Activated T-helper 1 cell treated with anti-CD3 and anti-CD28 coated beads, Interleukin-12 subunit alpha, Interleukin-12 subunit beta, Interleukin-2, Interleukin-4 antibody, amounts not matched to agents 30 ng/mL and 10 ng/mL and 1 ng/mL, durations not matched to agents 14 hours and 24 hours and 36 hours (primary cell): ENCODE measurements around the gene KCNQ1. TPM values are rescaled to one million over a fixed set of nuclear protein-coding genes. Genes with fewer than 3 reads are reported as not detected.

Experiments
- DNase-seq: peaks from one replicate; pipeline ENCODE4 v3.0.0; 2021; ENCODE audit warnings: low spot score
- H3K27ac Mint-ChIP-seq: one replicate; pipeline ENCODE4 v1.8.0; 2021; ENCODE audit warnings: mild to moderate bottlenecking, mixed read lengths
- H3K27me3 Mint-ChIP-seq: one replicate; pipeline ENCODE4 v1.8.0; 2022; ENCODE audit warnings: mild to moderate bottlenecking, moderate library complexity, mixed read lengths; ENCODE audit not compliant: insufficient read depth
- H3K36me3 Mint-ChIP-seq: one replicate; pipeline ENCODE4 v1.8.0; 2021; ENCODE audit warnings: low read depth, mixed read lengths
- H3K4me1 Mint-ChIP-seq: one replicate; pipeline ENCODE4 v1.8.0; 2021; ENCODE audit warnings: low read depth, mixed read lengths
- H3K4me3 Mint-ChIP-seq: one replicate; pipeline ENCODE4 v1.8.0; 2021; ENCODE audit warnings: mild to moderate bottlenecking, moderate library complexity, mixed read lengths
- H3K9me3 Mint-ChIP-seq: one replicate; pipeline ENCODE4 v1.8.0; 2021; ENCODE audit warnings: mixed read lengths
- intact Hi-C: fragments of 100-400 bp; cut with micrococcal nuclease; formaldehyde crosslinking; loops from one replicate; pipeline ENCODE4 v1.15.1; 2024
- total RNA-seq: library from RNA; stranded (reverse); gene quantifications from 2 replicates; pipeline ENCODE4 v1.2.3, GENCODE V29; 2022

KCNQ1 gene
- total RNA-seq, 1 donor from 2014 or later: 6.4 TPM

- Mint-ChIP-seq H3K9me3 (no peaks in the 10 kb centered on the region), H3K4me3 (no peak overlapping the region), H3K27me3 (peaks cover 2% of the 10 kb centered on the region), H3K36me3 (no peaks in the 10 kb centered on the region), H3K27ac (peak overlapping the region; percentile 29), H3K4me1 (no peaks in the 10 kb centered on the region)
- no peak for DNase-seq
- intact Hi-C loops: no loop called here
These were observed 391.7 kb downstream of the KCNQ1 start for GRCh38 chr11:2836315-2837095.

GRCh38 chr11:2837096-2837601 lies 392.3 kb downstream of the KCNQ1 start:
- H3K36me3 Mint-ChIP-seq: no peaks in the 10 kb centered on the region
- H3K27ac Mint-ChIP-seq: no peak overlapping the region
- no peaks in the 10 kb centered on the region for H3K4me1 Mint-ChIP-seq
- intact Hi-C loops: no loop called here
- no peaks in the 10 kb centered on the region for H3K9me3 Mint-ChIP-seq
- no peak for DNase-seq
- H3K27me3 Mint-ChIP-seq: peaks cover 2% of the 10 kb centered on the region
- no peak overlapping the region for H3K4me3 Mint-ChIP-seq

- Mint-ChIP-seq H3K36me3 (no peaks in the 10 kb centered on the region), H3K27me3 (peaks cover 2% of the 10 kb centered on the region), H3K27ac (no peak overlapping the region), H3K4me3 (no peak overlapping the region), H3K4me1 (no peaks in the 10 kb centered on the region), H3K9me3 (no peaks in the 10 kb centered on the region)
- no peak for DNase-seq
- intact Hi-C loops: no loop called here
These were observed 392.8 kb downstream of the KCNQ1 start for GRCh38 chr11:2837651-2838050.

GRCh38 chr11:2838091-2838490 lies 393.3 kb downstream of the KCNQ1 start:
- Mint-ChIP-seq H3K27me3 (peaks cover 2% of the 10 kb centered on the region), H3K4me1 (no peaks in the 10 kb centered on the region), H3K9me3 (no peaks in the 10 kb centered on the region), H3K36me3 (no peaks in the 10 kb centered on the region), H3K27ac (no peak overlapping the region), H3K4me3 (no peak overlapping the region)
- intact Hi-C loops: no loop called here
- no peak for DNase-seq

- H3K27ac Mint-ChIP-seq: no peak overlapping the region
- peaks cover 2% of the 10 kb centered on the region for H3K27me3 Mint-ChIP-seq
- no peaks in the 10 kb centered on the region for H3K36me3 Mint-ChIP-seq
- intact Hi-C loops: no loop called here
- DNase-seq: no peak
- no peaks in the 10 kb centered on the region for H3K9me3 Mint-ChIP-seq
- H3K4me3 Mint-ChIP-seq: no peak overlapping the region
- no peaks in the 10 kb centered on the region for H3K4me1 Mint-ChIP-seq
These were observed 394.0 kb downstream of the KCNQ1 start for GRCh38 chr11:2838676-2839294.

GRCh38 chr11:2839395-2839943 lies 394.7 kb downstream of the KCNQ1 start:
- no peak overlapping the region for H3K4me3 Mint-ChIP-seq
- H3K9me3 Mint-ChIP-seq: no peaks in the 10 kb centered on the region
- peaks cover 2% of the 10 kb centered on the region for H3K27me3 Mint-ChIP-seq
- DNase-seq: no peak
- no peaks in the 10 kb centered on the region for H3K4me1 Mint-ChIP-seq
- intact Hi-C loops: no loop called here
- no peak overlapping the region for H3K27ac Mint-ChIP-seq
- H3K36me3 Mint-ChIP-seq: no peaks in the 10 kb centered on the region

GRCh38 chr11:2841411-2842190 lies 396.8 kb downstream of the KCNQ1 start:
- H3K27me3 Mint-ChIP-seq: peaks cover 2% of the 10 kb centered on the region
- no peak for DNase-seq
- H3K9me3 Mint-ChIP-seq: no peaks in the 10 kb centered on the region
- intact Hi-C loops: no loop called here
- no peaks in the 10 kb centered on the region for H3K4me1 Mint-ChIP-seq
- no peaks in the 10 kb centered on the region for H3K36me3 Mint-ChIP-seq
- no peak overlapping the region for H3K4me3 Mint-ChIP-seq
- no peak overlapping the region for H3K27ac Mint-ChIP-seq

GRCh38 chr11:2842876-2843275 lies 398.1 kb downstream of the KCNQ1 start:
- no peak overlapping the region for H3K27ac Mint-ChIP-seq
- intact Hi-C loops: no loop called here

GRCh38 chr11:2843551-2843950 lies 398.7 kb downstream of the KCNQ1 start:
- no peak overlapping the region for H3K27ac Mint-ChIP-seq
- H3K4me1 Mint-ChIP-seq: no peaks in the 10 kb centered on the region
- no peak for DNase-seq
- no peaks in the 10 kb centered on the region for H3K9me3 Mint-ChIP-seq
- intact Hi-C loops: no loop called here
- H3K27me3 Mint-ChIP-seq: no peaks in the 10 kb centered on the region
- no peak overlapping the region for H3K4me3 Mint-ChIP-seq
- no peaks in the 10 kb centered on the region for H3K36me3 Mint-ChIP-seq

More at GRCh38 chr11:2842876-2843275, 398.1 kb downstream of the KCNQ1 start:
- Mint-ChIP-seq H3K4me1 (no peaks in the 10 kb centered on the region), H3K36me3 (no peaks in the 10 kb centered on the region), H3K4me3 (no peak overlapping the region), H3K9me3 (no peaks in the 10 kb centered on the region), H3K27me3 (no peaks in the 10 kb centered on the region)
- DNase-seq: no peak

GRCh38 chr11:2844116-2844842 lies 399.5 kb downstream of the KCNQ1 start:
- H3K27ac Mint-ChIP-seq: no peak overlapping the region
- H3K27me3 Mint-ChIP-seq: no peaks in the 10 kb centered on the region
- H3K9me3 Mint-ChIP-seq: no peaks in the 10 kb centered on the region
- no peak overlapping the region for H3K4me3 Mint-ChIP-seq
- no peaks in the 10 kb centered on the region for H3K4me1 Mint-ChIP-seq
- no peak for DNase-seq
- intact Hi-C loops: no loop called here
- no peaks in the 10 kb centered on the region for H3K36me3 Mint-ChIP-seq

GRCh38 chr11:2844996-2845395 lies 400.2 kb downstream of the KCNQ1 start:
- Mint-ChIP-seq H3K9me3 (no peaks in the 10 kb centered on the region), H3K36me3 (no peaks in the 10 kb centered on the region), H3K4me3 (no peak overlapping the region), H3K27ac (no peak overlapping the region), H3K4me1 (no peaks in the 10 kb centered on the region), H3K27me3 (no peaks in the 10 kb centered on the region)
- intact Hi-C loops: no loop called here
- DNase-seq: no peak

GRCh38 chr11:2846056-2846455 lies 401.2 kb downstream of the KCNQ1 start:
- Mint-ChIP-seq H3K4me1 (no peaks in the 10 kb centered on the region), H3K4me3 (no peak overlapping the region), H3K27me3 (no peaks in the 10 kb centered on the region), H3K27ac (no peak overlapping the region), H3K36me3 (no peaks in the 10 kb centered on the region), H3K9me3 (no peaks in the 10 kb centered on the region)
- DNase-seq: no peak
- intact Hi-C loops: no loop called here
